Keratinocyte (primary cell): ENCODE results near the gene BBS9. TPM values are rescaled to one million over a fixed set of nuclear protein-coding genes. Genes with fewer than 3 reads are reported as not detected.

ENCODE experiments used
- DNase-seq: peaks from one replicate; pipeline ENCODE4 v3.0.0-alpha.2; 2011; ENCODE audit warnings: low read depth, missing footprints, low spot score
- FAIRE-seq: peaks from 2 replicates; lab custom pipeline; 2011; peaks lifted over from hg19 to GRCh38; lab: Jason Lieb, UNC
- H2AFZ ChIP-seq: 2 replicates; pipeline ENCODE4 v1.6.0; 2012; ENCODE audit warnings: low read length, control low read depth, inconsistent platforms; ENCODE audit not compliant: control insufficient read depth
- H3K27ac ChIP-seq: 2 replicates; pipeline ENCODE4 v1.5.1; 2011; ENCODE audit warnings: low read length; ENCODE audit not compliant: control insufficient read depth, insufficient read depth
- H3K27me3 ChIP-seq: 3 replicates; pipeline ENCODE4 v1.6.0; 2011; ENCODE audit warnings: low read length; ENCODE audit not compliant: control insufficient read depth, insufficient read depth; ENCODE audit errors: extremely low read depth
- H3K36me3 ChIP-seq, 2 experiments: 2 replicates in 1 of 2; 3 replicates in 1 of 2; pipeline ENCODE4 v1.5.1; 2011; ENCODE audit warnings: low read length in 2 of 2, mild to moderate bottlenecking in 1 of 2; ENCODE audit not compliant: control insufficient read depth in 2 of 2, insufficient read depth in 2 of 2; ENCODE audit errors: extremely low read depth in 1 of 2
- H3K4me1 ChIP-seq: 3 replicates; pipeline ENCODE4 v1.5.1; 2011; ENCODE audit warnings: low read length; ENCODE audit not compliant: control insufficient read depth, insufficient read depth; ENCODE audit errors: extremely low read depth
- H3K4me2 ChIP-seq: 3 replicates; pipeline ENCODE4 v1.6.0; 2011; ENCODE audit warnings: low read depth, low read length; ENCODE audit not compliant: control insufficient read depth, insufficient read depth; ENCODE audit errors: extremely low read depth
- H3K4me3 ChIP-seq, 3 experiments: fragments of 200-600 bp in 1 of 3; sonication (generic) in 1 of 3; 2 replicates in 2 of 3; 3 replicates in 1 of 3; pipeline ENCODE4 v1.5.1; 2011 to 2016; ENCODE audit warnings: low read length in 3 of 3, mild to moderate bottlenecking in 3 of 3, control low read depth in 2 of 3, inconsistent platforms in 1 of 3, low read depth in 1 of 3, mixed read lengths in 1 of 3, mixed run types in 1 of 3, moderate library complexity in 1 of 3; ENCODE audit not compliant: control insufficient read depth in 2 of 3, insufficient read depth in 2 of 3; ENCODE audit errors: extremely low read depth in 1 of 3
- H3K79me2 ChIP-seq: 2 replicates; pipeline ENCODE4 v1.6.0; 2012; ENCODE audit warnings: low read length; ENCODE audit not compliant: control insufficient read depth, insufficient read depth
- H3K9ac ChIP-seq: 3 replicates; pipeline ENCODE4 v1.6.0; 2011; ENCODE audit warnings: low read length; ENCODE audit not compliant: control insufficient read depth, insufficient read depth; ENCODE audit errors: extremely low read depth
- H3K9me1 ChIP-seq: 3 replicates; pipeline ENCODE4 v1.6.0; 2011; ENCODE audit warnings: low read length; ENCODE audit not compliant: control insufficient read depth, insufficient read depth; ENCODE audit errors: extremely low read depth
- H3K9me3 ChIP-seq: 2 replicates; pipeline ENCODE4 v1.5.1; 2012; ENCODE audit warnings: low read depth, low read length; ENCODE audit not compliant: control insufficient read depth
- H4K20me1 ChIP-seq: 3 replicates; pipeline ENCODE4 v1.6.0; 2011; ENCODE audit warnings: low read length; ENCODE audit not compliant: control insufficient read depth, insufficient read depth; ENCODE audit errors: extremely low read depth
- EZH2 ChIP-seq: IDR thresholded peaks from one replicate; pipeline ENCODE4 v1.6.1; 2012; ENCODE audit warnings: inconsistent platforms, mild to moderate bottlenecking, low read length, moderate library complexity
- dilution Hi-C: fragments of 300-500 bp; cut with MboI; formaldehyde crosslinking; loops from one replicate; pipeline ENCODE4 v1.7.0; 2020; ENCODE audit warnings: low sequenced_read_pairs; ENCODE audit not compliant: extremely low pct_ligation_motif_present
- polyA plus RNA-seq, 5 experiments: library from polyadenylated mRNA; depleted of rRNA in 3 of 5; stranded (reverse) in 3 of 5; stranded (forward) in 1 of 5; unstranded in 1 of 5; fragments of >200 nt; gene quantifications; 1 replicate in 1 of 5; 2 replicates in 3 of 5; 3 replicates in 1 of 5; pipeline versions ENCODE4 v1.2.1 to v1.2.3, GENCODE V29; 2011 to 2012; ENCODE audit warnings: missing spikeins in 2 of 5, low read depth in 1 of 5, low replicate concordance in 1 of 5
- TF ChIP-seq, protein P1 (sequence below), 3 experiments: IDR thresholded peaks in 1 of 3; conservative IDR thresholded peaks in 1 of 3; optimal IDR thresholded peaks in 1 of 3; 2 replicates in 2 of 3; 3 replicates in 1 of 3; pipeline versions ENCODE3 to v1.5.1; 2011; ENCODE audit warnings: low read length in 3 of 3, mild to moderate bottlenecking in 3 of 3, moderate library complexity in 2 of 3, control low read depth in 1 of 3, inconsistent platforms in 1 of 3; ENCODE audit not compliant: insufficient read depth in 2 of 3; ENCODE audit errors: extremely low read depth in 1 of 3

Gene BBS9
- polyA plus RNA-seq, 1 donor (not counting 4 experiments of a cell fraction or from before 2014, with no cell fraction given) = 7.6 TPM

DNA sequence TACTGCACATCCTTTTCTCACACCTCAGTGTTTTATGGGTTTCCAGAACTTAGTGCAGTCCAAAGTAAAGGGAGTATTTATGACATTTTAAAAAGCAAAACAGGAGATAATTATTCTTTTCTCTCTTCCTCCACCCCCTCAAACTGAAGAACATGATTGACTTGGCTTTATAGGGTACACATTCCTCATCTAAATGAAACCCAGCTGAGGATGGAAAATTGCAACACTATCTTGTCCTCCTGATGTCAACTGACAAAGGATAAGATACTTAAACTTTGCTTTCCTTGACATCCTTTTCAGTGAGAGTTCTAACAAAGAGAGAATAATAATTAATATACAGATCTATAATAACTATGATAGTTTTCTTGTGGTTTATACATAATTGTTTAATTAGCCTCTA lies 299.1 kb downstream of the BBS9 start:
- FAIRE-seq (no peak), DNase-seq (no peak)
- no peaks in the 10 kb centered on the region for H3K9me1 ChIP-seq
- H3K27ac ChIP-seq = no peak overlapping the region
- peaks cover 9% of the 10 kb centered on the region for H3K4me1 ChIP-seq
- no peak overlapping the region for H2AFZ ChIP-seq
- dilution Hi-C loops = no loop called here
- H3K36me3 ChIP-seq = no peaks in the 10 kb centered on the region
- no peaks in the 10 kb centered on the region for H3K27me3 ChIP-seq
- no peaks in the 10 kb centered on the region for H4K20me1 ChIP-seq
- H3K4me2 ChIP-seq = no peak overlapping the region
- H3K79me2 ChIP-seq = no peaks in the 10 kb centered on the region
- no peaks in the 10 kb centered on the region for H3K9me3 ChIP-seq
- no peak for TF ChIP-seq EZH2
- TF ChIP-seq, protein P1, sequence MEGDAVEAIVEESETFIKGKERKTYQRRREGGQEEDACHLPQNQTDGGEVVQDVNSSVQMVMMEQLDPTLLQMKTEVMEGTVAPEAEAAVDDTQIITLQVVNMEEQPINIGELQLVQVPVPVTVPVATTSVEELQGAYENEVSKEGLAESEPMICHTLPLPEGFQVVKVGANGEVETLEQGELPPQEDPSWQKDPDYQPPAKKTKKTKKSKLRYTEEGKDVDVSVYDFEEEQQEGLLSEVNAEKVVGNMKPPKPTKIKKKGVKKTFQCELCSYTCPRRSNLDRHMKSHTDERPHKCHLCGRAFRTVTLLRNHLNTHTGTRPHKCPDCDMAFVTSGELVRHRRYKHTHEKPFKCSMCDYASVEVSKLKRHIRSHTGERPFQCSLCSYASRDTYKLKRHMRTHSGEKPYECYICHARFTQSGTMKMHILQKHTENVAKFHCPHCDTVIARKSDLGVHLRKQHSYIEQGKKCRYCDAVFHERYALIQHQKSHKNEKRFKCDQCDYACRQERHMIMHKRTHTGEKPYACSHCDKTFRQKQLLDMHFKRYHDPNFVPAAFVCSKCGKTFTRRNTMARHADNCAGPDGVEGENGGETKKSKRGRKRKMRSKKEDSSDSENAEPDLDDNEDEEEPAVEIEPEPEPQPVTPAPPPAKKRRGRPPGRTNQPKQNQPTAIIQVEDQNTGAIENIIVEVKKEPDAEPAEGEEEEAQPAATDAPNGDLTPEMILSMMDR (optimal IDR thresholded peaks at IDR 0.05 in 1 of 3, IDR thresholded peaks at IDR 0.05 in 1 of 3, conservative IDR thresholded peaks at IDR 0.05 in 1 of 3; ENCODE audit: extremely low read depth in 1 of 3, insufficient read depth in 2 of 3, low read length in 3 of 3) = no peak
- H3K4me3 ChIP-seq = no peak overlapping the region
- no peak overlapping the region for H3K9ac ChIP-seq

DNA sequence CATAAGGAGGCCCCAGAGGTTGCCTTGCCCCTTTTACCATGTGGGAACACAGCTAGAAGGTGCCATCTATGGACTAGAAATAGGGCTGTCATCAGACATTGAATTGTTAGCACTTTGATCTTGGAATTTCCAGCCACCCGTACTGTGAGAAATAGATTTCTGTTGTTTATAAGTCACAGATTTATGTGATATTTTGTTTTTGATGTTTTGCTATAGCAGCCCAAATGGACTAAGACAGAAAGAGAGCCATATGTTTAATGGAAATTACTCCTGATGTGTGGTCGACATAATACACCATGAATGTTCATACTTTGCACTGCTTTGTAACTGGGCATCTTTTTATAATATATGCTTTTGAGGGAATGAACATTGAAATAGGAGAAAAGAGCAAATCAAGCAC lies 302.2 kb downstream of the BBS9 start:
- no peak for FAIRE-seq
- no peaks in the 10 kb centered on the region for H3K79me2 ChIP-seq
- H3K27ac ChIP-seq = no peak overlapping the region
- dilution Hi-C loops = no loop called here
- H4K20me1 ChIP-seq = no peaks in the 10 kb centered on the region
- no peaks in the 10 kb centered on the region for H3K27me3 ChIP-seq
- no peak overlapping the region for H2AFZ ChIP-seq
- no peaks in the 10 kb centered on the region for H3K9me1 ChIP-seq
- H3K4me3 ChIP-seq = no peak overlapping the region
- H3K9ac ChIP-seq = no peak overlapping the region
- H3K36me3 ChIP-seq = no peaks in the 10 kb centered on the region
- no peak for TF ChIP-seq EZH2
- TF ChIP-seq, protein P1 (optimal IDR thresholded peaks at IDR 0.05 in 1 of 3, IDR thresholded peaks at IDR 0.05 in 1 of 3, conservative IDR thresholded peaks at IDR 0.05 in 1 of 3; ENCODE audit: extremely low read depth in 1 of 3, insufficient read depth in 2 of 3, low read length in 3 of 3) = no peak
- no peaks in the 10 kb centered on the region for H3K9me3 ChIP-seq
- no peak overlapping the region for H3K4me2 ChIP-seq
- no peak for DNase-seq
- H3K4me1 ChIP-seq = peaks cover 16% of the 10 kb centered on the region
